Fibroblast of villous mesenchyme (primary cell): ENCODE results near the gene MBD4. TPM values are rescaled to one million over a fixed set of nuclear protein-coding genes. Genes with fewer than 3 reads are reported as not detected.

Experiments used
- DNase-seq: peaks from one replicate; pipeline ENCODE4 v3.0.0-alpha.2; 2010; ENCODE audit warnings: low read depth
- H3K4me3 ChIP-seq: 2 replicates; pipeline ENCODE4 v1.5.1; 2011; ENCODE audit warnings: low read depth, mild to moderate bottlenecking, low read length
- CTCF ChIP-seq: IDR thresholded peaks from 2 replicates; pipeline ENCODE4 v1.5.1; 2012; ENCODE audit warnings: low read depth, mild to moderate bottlenecking, low read length; ENCODE audit not compliant: insufficient read depth
- total RNA-seq: library from RNA; depleted of rRNA; stranded (reverse); fragments of >200 nt; gene quantifications from 2 replicates; pipeline ENCODE4 v1.2.3, GENCODE V29; 2012

MBD4 gene
- total RNA-seq, 1 donor: 32.0 TPM

DNA sequence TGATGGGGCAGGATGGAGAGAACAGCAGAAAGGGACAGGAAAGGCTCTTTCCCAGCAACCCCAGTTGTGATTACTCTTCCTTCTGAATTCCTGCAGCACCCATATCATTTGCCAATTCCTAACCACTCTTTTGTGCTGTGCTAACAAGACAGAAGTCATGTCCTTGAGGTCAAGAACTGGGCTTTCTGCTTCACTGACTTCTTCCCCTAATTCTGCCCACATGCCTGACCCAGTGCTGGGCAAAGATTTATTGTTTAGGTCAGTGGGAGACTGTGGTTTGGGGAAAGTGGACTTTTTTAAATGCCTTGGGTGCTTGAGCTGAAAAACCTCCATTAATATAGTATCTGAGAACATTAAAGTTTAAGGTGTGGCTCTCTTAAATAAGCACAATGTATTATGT lies 7.1 kb downstream of the MBD4 start:
- no peak for TF ChIP-seq CTCF
- DNase-seq: no peak
- H3K4me3 ChIP-seq: no peak overlapping the region

DNA sequence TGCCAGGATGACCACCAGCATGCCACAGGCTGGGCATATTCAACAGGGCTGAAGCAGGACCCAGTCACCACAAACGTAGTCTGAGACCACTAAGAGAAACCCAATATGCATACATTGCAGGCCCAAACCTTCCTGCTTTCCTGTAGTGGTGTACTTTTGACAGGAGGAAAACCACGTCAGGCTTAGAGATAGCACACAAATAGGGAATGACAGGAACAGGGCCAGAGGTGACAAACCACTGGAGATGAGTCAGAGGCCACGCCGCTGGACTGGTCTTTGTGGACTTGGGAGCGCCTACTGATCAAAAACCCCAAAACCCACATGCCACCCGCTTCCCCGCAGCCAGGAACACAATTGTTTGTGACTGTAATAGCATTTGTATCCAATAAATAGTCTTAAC lies 7.7 kb downstream of the MBD4 start:
- no peak for TF ChIP-seq CTCF
- DNase-seq: no peak
- no peak overlapping the region for H3K4me3 ChIP-seq

DNA sequence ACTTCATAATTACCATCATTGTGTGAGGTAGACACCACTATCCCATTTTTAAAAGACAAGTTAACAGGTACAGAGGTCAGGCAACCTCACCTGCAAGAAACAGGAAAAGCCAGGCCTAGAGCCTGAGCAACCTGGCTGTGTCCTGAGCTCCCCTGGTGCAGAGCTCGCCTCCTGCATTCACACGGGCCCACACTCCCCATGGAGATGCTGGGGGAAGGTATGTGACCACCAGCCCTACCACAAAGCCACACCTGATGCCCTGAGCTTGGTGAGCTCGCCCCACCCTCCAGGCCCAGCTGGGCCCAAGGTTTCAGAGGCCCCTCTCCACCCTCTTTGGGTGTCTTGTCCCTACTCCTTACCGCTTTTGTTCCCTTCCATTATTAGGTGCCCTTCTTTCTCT lies 10.1 kb downstream of the MBD4 start:
- H3K4me3 ChIP-seq: no peak overlapping the region
- TF ChIP-seq CTCF: no peak
- DNase-seq: no peak

DNA sequence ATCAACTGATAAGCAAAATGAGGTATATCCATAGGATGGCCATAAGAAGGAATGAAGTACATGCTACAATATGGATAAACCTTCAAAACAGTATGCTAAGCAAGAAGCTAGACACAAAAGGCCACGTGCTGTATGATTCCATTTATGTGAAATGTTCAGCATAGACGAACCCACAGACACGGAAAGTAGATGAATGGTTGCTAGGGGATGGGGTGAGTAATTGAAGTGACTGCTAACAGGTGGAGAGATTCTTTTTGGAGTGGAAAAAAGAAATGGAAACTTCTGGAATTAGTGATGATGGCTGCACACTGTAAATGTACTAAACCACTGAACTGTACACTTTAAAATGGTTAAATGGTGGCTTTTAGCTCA lies 10.7 kb downstream of the MBD4 start:
- no peak for TF ChIP-seq CTCF
- DNase-seq: no peak
- H3K4me3 ChIP-seq: no peak overlapping the region

GRCh38 chr3:129428376-129429079 lies 11.2 kb downstream of the MBD4 start, which contains the start of gene EFCAB12:
TSS of gene EFCAB12 (minus strand) at chr3:129428636. CDS start at chr3:129428488, 148 bp downstream.
- peak; percentile 91 for DNase-seq
- no peak for TF ChIP-seq CTCF
- peak within 1 kb of the TSS; percentile 73 for H3K4me3 ChIP-seq

DNA sequence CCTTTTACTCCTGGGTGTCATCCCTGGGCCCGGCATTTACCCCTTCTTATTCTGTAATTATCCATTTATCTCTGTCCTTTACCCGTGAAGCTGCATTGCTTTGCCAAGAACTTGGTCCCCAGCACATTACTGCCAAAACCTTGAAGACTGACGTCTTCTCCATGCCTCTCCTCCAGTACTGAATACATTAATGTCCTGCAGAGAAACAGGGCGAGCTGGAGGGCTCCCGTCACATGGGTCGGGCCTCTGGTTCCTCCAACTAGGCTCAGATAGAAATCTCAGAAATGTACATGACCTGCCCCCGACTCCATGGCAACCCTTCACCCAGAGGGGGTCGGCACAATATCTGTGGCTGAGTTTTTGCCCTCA lies 11.8 kb downstream of the MBD4 start:
- H3K4me3 ChIP-seq: peak overlapping the region; percentile 73
- TF ChIP-seq CTCF: no peak
- DNase-seq: no peak

DNA sequence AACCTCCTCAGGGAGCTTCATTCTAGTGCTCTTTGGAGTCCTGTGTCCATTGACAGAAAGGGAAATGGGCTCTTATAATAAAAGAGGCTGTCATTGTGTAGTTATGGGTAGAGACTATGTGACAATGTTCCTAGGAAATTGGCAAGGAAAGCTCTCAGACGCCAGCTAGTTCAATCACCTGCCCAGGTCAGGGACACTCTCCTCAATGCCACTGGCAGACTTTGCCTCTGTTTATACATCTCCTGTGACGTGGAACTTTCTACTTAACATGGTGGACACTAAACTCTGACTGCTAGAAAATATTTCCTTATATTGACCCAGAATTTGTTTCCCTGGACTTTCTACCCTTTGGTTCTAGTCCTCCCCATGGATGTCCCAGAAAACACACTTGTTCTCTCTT lies 14.1 kb downstream of the MBD4 start:
- H3K4me3 ChIP-seq: no peak overlapping the region
- no peak for DNase-seq
- no peak for TF ChIP-seq CTCF
